Smooth muscle cell (in vitro differentiated cells): ENCODE measurements around the gene SPRED1. TPM values are rescaled to one million over a fixed set of nuclear protein-coding genes. Genes with fewer than 3 reads are reported as not detected.

Experiments used
- DNase-seq: peaks from one replicate; lab custom pipeline; 2025; ENCODE audit not compliant: unreplicated experiment; lab: John Stamatoyannopoulos, UW
- H2AFZ ChIP-seq: fragments of 200-600 bp; sonication (generic); 2 replicates; pipeline ENCODE4 v1.6.0; 2016; ENCODE audit warnings: antibody characterized with exemption, low read depth, mild to moderate bottlenecking
- H3F3A ChIP-seq: fragments of 200-600 bp; sonication (generic); 2 replicates; pipeline ENCODE4 v1.6.0; 2017; ENCODE audit warnings: antibody characterized with exemption, low read depth
- H3K27ac ChIP-seq: fragments of 200-600 bp; sonication (generic); 2 replicates; pipeline ENCODE4 v1.5.1; 2016; ENCODE audit warnings: low read depth, mild to moderate bottlenecking
- H3K27me3 ChIP-seq: fragments of 200-600 bp; sonication (generic); 2 replicates; pipeline ENCODE4 v1.6.1; 2016; ENCODE audit warnings: low read depth, mild to moderate bottlenecking
- H3K36me3 ChIP-seq: fragments of 200-600 bp; sonication (generic); 2 replicates; pipeline ENCODE4 v1.5.1; 2016; ENCODE audit warnings: low read depth
- H3K4me1 ChIP-seq: fragments of 200-600 bp; sonication (generic); 2 replicates; pipeline ENCODE4 v1.5.1; 2016; ENCODE audit warnings: low read depth
- H3K4me2 ChIP-seq: fragments of 200-600 bp; sonication (generic); 2 replicates; pipeline ENCODE4 v1.6.0; 2016; ENCODE audit warnings: mild to moderate bottlenecking
- H3K4me3 ChIP-seq: fragments of 200-600 bp; sonication (generic); 2 replicates; pipeline ENCODE4 v1.5.1; 2016; ENCODE audit warnings: mild to moderate bottlenecking
- H3K79me2 ChIP-seq: fragments of 200-600 bp; sonication (generic); 2 replicates; pipeline ENCODE4 v1.6.0; 2016; ENCODE audit warnings: low read depth, mild to moderate bottlenecking
- H3K9ac ChIP-seq: fragments of 200-600 bp; sonication (generic); 2 replicates; pipeline ENCODE4 v1.6.0; 2016; ENCODE audit warnings: low read depth
- H3K9me3 ChIP-seq: fragments of 200-600 bp; sonication (generic); replicated peaks from 2 replicates; pipeline ENCODE4 v1.5.1; 2016; ENCODE audit warnings: low read depth
- H4K20me1 ChIP-seq: fragments of 200-600 bp; sonication (generic); 2 replicates; pipeline ENCODE4 v1.6.0; 2016; ENCODE audit warnings: low read depth
- CTCF ChIP-seq: fragments of 200-600 bp; sonication (generic); IDR thresholded peaks from 2 replicates; pipeline ENCODE4 v1.5.1; 2017; ENCODE audit warnings: borderline replicate concordance, mild to moderate bottlenecking, antibody characterized with exemption; ENCODE audit not compliant: insufficient read depth, poor library complexity, severe bottlenecking
- WGBS: methylation state at CpG from one replicate; pipeline ENCODE4 v1.1.7; 2016; ENCODE audit warnings: low lambda C conversion rate; 5-methylcytosine and 5-hydroxymethylcytosine counted together
- polyA plus RNA-seq: library from polyadenylated mRNA; unstranded; fragments of >200 nt; fragmentation: Nextera tagmentation; extraction: Ambion mirVana; gene quantifications from 2 replicates; pipeline ENCODE4 v1.2.1, GENCODE V29; 2016
- total RNA-seq: library from RNA; depleted of rRNA; stranded (reverse); fragments of >200 nt; gene quantifications from 2 replicates; pipeline ENCODE4 v1.2.3, GENCODE V29; 2014

SPRED1 gene
- total and polyA plus RNA-seq, 2 experiments from 2014 or later, result 22.2 to 53.0 TPM

- DNase-seq, result no peak
- H3K9me3 ChIP-seq, result no peaks in the 10 kb centered on the region
Measured at GRCh38 chr15:38316311-38316710, 63.7 kb downstream of the SPRED1 start.

GRCh38 chr15:38320181-38320580 is 67.5 kb downstream of the SPRED1 start:
- no peaks in the 10 kb centered on the region for H3K27me3 ChIP-seq
- H3K9ac ChIP-seq, result no peak overlapping the region
- no peaks in the 10 kb centered on the region for H3K9me3 ChIP-seq
- H3K4me3 ChIP-seq, result no peak overlapping the region
- H4K20me1 ChIP-seq, result peaks cover 89% of the 10 kb centered on the region
- H3K27ac ChIP-seq, result no peak overlapping the region
- peaks cover 77% of the 10 kb centered on the region for H3K79me2 ChIP-seq
- no peak overlapping the region for H3K4me2 ChIP-seq
- H3F3A ChIP-seq, result peaks cover 5% of the 10 kb centered on the region
- no peak for TF ChIP-seq CTCF
- H2AFZ ChIP-seq, result no peak overlapping the region
- H3K4me1 ChIP-seq, result no peaks in the 10 kb centered on the region
- H3K36me3 ChIP-seq, result peaks cover 7% of the 10 kb centered on the region
- DNase-seq, result no peak

More at GRCh38 chr15:38316311-38316710, 63.7 kb downstream of the SPRED1 start:
- Histone ChIP-seq H3K4me1 (no peaks in the 10 kb centered on the region), H3K36me3 (no peaks in the 10 kb centered on the region), H3K27ac (no peak overlapping the region), H2AFZ (no peak overlapping the region), H3F3A (no peaks in the 10 kb centered on the region), H3K4me2 (no peak overlapping the region), H3K9ac (no peak overlapping the region), H4K20me1 (peaks cover 100% of the 10 kb centered on the region), H3K79me2 (peaks cover 96% of the 10 kb centered on the region), H3K4me3 (no peak overlapping the region), H3K27me3 (no peaks in the 10 kb centered on the region)
- TF ChIP-seq CTCF, result no peak
- 90% methylated on average over 2 of the region's 2 CpGs for WGBS

- Histone ChIP-seq H3K27me3 (no peaks in the 10 kb centered on the region), H3F3A (peaks cover 5% of the 10 kb centered on the region), H3K4me3 (no peak overlapping the region), H3K9me3 (no peaks in the 10 kb centered on the region), H2AFZ (no peak overlapping the region), H3K9ac (no peak overlapping the region), H3K4me1 (no peaks in the 10 kb centered on the region), H3K79me2 (peaks cover 71% of the 10 kb centered on the region), H3K36me3 (peaks cover 11% of the 10 kb centered on the region), H3K27ac (no peak overlapping the region), H4K20me1 (peaks cover 82% of the 10 kb centered on the region), H3K4me2 (no peak overlapping the region)
- WGBS, result 87% methylated on average over 2 of the region's 2 CpGs
- no peak for DNase-seq
- TF ChIP-seq CTCF, result no peak
Measured at GRCh38 chr15:38320866-38321265, 68.2 kb downstream of the SPRED1 start.

GRCh38 chr15:38323895-38324294 is 71.3 kb downstream of the SPRED1 start:
- 89% methylated on average over 4 of the region's 4 CpGs for WGBS
- Histone ChIP-seq H2AFZ (no peak overlapping the region), H3K4me3 (no peak overlapping the region), H3K9me3 (no peaks in the 10 kb centered on the region), H3K79me2 (peaks cover 55% of the 10 kb centered on the region), H3K27ac (no peak overlapping the region), H3K27me3 (no peaks in the 10 kb centered on the region), H3F3A (peaks cover 8% of the 10 kb centered on the region), H4K20me1 (peaks cover 52% of the 10 kb centered on the region), H3K9ac (no peak overlapping the region), H3K4me1 (no peaks in the 10 kb centered on the region), H3K36me3 (peaks cover 18% of the 10 kb centered on the region), H3K4me2 (no peak overlapping the region)
- no peak for DNase-seq
- TF ChIP-seq CTCF, result no peak
